Posterior cingulate gyrus (tissue), 11 donors: Measurements from ENCODE around the gene TMEM223.
"Not testable (repeated sequence)": the region's sequence is repeated elsewhere in the genome, so short reads cannot be mapped to it uniquely, and the experiment has no call there.

Experiments used
- DNase-seq, 10 donors: peaks; one replicate each; pipeline versions ENCODE4 v3.0.0 to v3.0.0-alpha.2; 2020 to 2021; ENCODE audit warnings: mixed read lengths in 3 of 10
- intact Hi-C: fragments of 100-400 bp; cut with DNase I; formaldehyde crosslinking; loops from one replicate; pipeline ENCODE4 v1.15.1; 2023

TMEM223 gene

GRCh38 chr11:62757846-62758788, 33.7 kb downstream of the TMEM223 start:
- peak in 1 of 10 donors; percentile 30 for DNase-seq
- intact Hi-C loops, result no loop called here

GRCh38 chr11:62755086-62755615, 36.7 kb downstream of the TMEM223 start:
- DNase-seq, result peak in 1 of 10 donors; percentile 75
- intact Hi-C loops, result loop anchor here (2.0 kb wide), 1 partner anchor 50 kb away; the partner anchor contains the start of gene NXF1

DNA sequence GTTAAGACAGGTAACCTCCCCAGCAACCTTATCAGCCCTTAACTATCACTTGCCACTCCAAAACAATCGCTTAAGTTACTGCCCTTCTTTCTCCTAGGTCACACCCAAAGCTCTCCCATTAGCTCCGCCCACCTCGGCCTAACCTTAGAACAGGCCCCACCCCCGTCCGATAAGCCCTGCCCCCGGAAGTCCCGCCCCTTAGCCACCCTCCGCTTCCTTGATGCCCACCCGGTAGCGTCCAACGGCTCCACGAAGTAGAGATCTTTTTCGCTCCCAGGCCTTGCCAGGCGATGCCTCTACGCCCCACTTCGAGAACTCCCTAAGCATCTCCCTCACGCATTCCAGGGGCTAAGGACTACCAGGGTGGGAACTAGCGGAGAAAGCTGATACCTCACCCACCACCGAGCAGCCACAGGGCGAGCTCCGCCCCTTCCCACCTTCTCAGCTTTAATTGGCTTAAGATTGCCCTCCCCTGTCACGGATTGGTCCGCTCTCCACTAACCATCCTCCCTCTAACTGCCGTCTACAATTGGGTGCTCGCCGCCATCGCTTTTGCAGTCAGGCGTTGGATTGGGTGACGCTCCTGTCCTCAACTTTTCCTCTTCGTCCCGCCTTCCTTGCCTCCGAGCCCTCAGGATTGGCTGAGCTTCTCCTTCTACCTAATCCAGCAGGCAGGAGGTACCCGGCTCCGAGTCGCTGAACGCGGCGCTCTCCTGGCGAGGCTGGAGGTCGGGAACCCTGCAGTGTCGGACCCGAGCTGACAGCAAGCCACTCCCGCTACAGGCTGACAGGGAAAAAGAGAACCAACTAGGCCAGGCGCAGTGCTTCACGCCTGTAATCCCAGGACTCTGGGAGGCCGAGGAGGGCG, 37.8 kb downstream of the TMEM223 start, which contains the start of gene ZBTB3:
ZBTB3 (minus strand) TSS at position 425 of the 868 bp plus-strand sequence. CDS start 496 bp downstream, outside the sequence.
- intact Hi-C loops, result loop anchor here (2.0 kb wide), 1 partner anchor 51 kb away; the partner anchor contains the start of gene NXF1
- DNase-seq, result peak; percentile 97 to 100 (median 98)

GRCh38 chr11:62752994-62753735, 38.6 kb downstream of the TMEM223 start:
- intact Hi-C loops, result no loop called here

GRCh38 chr11:62752177-62752785, 39.5 kb downstream of the TMEM223 start:
- intact Hi-C loops, result no loop called here
- peak in 3 of 10 donors; percentile 35 to 56 (median 44) for DNase-seq

More at GRCh38 chr11:62752994-62753735, 38.6 kb downstream of the TMEM223 start:
- DNase-seq, result peak in 3 of 10 donors; percentile 58 to 82 (median 64)

GRCh38 chr11:62749931-62750330, 41.9 kb downstream of the TMEM223 start:
- intact Hi-C loops, result not testable (repeated sequence)
- DNase-seq, result peak in 3 of 10 donors; percentile 6 to 24 (median 15)

- intact Hi-C loops, result no loop called here
- peak in 3 of 10 donors; percentile 24 to 56 (median 39) for DNase-seq
Measured at GRCh38 chr11:62747475-62748160, 44.2 kb downstream of the TMEM223 start.
